Activated T-helper 17 cell treated with anti-CD3 and anti-CD28 coated beads, Interleukin-2, amount 50 U/mL, for 72 hours (primary cell): ENCODE results near the gene PTPRM. TPM values are rescaled to one million over a fixed set of nuclear protein-coding genes. Genes with fewer than 3 reads are reported as not detected.

Experiments
- ATAC-seq: fragments of 150-1000 bp; cut with Tn5 transposase; replicated peaks from 2 replicates; pipeline ENCODE4 v1.10.0; 2021; ENCODE audit warnings: mild to moderate bottlenecking, moderate library complexity
- H3K27ac Mint-ChIP-seq: one replicate; pipeline ENCODE4 v1.8.0; 2022; ENCODE audit warnings: mixed read lengths
- H3K27me3 Mint-ChIP-seq: one replicate; pipeline ENCODE4 v1.8.0; 2022; ENCODE audit warnings: mixed read lengths
- H3K36me3 Mint-ChIP-seq: one replicate; pipeline ENCODE4 v1.8.0; 2022; ENCODE audit warnings: low read depth, mild to moderate bottlenecking, mixed read lengths
- H3K4me1 Mint-ChIP-seq: one replicate; pipeline ENCODE4 v1.8.0; 2022; ENCODE audit warnings: mixed read lengths
- H3K4me3 Mint-ChIP-seq: one replicate; pipeline ENCODE4 v1.8.0; 2022; ENCODE audit warnings: mild to moderate bottlenecking, mixed read lengths
- H3K9me3 Mint-ChIP-seq: one replicate; pipeline ENCODE4 v1.8.0; 2022; ENCODE audit warnings: mixed read lengths
- total RNA-seq, 2 donors: library from RNA; stranded (reverse); gene quantifications; one replicate each; pipeline ENCODE4 v1.2.3, GENCODE V29; 2022

Gene PTPRM
- total RNA-seq, 2 donors from 2014 or later: 7.5 to 24.5 TPM

GRCh38 chr18:8288472-8289195, 721.5 kb downstream of the PTPRM start:
- H3K27me3 Mint-ChIP-seq: no peaks in the 10 kb centered on the region
- H3K36me3 Mint-ChIP-seq: no peaks in the 10 kb centered on the region
- H3K4me1 Mint-ChIP-seq: no peaks in the 10 kb centered on the region
- ATAC-seq: no peak
- H3K4me3 Mint-ChIP-seq: no peak overlapping the region
- no peaks in the 10 kb centered on the region for H3K9me3 Mint-ChIP-seq
- H3K27ac Mint-ChIP-seq: no peak overlapping the region

- Mint-ChIP-seq H3K27ac (no peak overlapping the region), H3K36me3 (no peaks in the 10 kb centered on the region), H3K4me3 (no peak overlapping the region), H3K9me3 (no peaks in the 10 kb centered on the region), H3K4me1 (no peaks in the 10 kb centered on the region), H3K27me3 (no peaks in the 10 kb centered on the region)
- ATAC-seq: no peak
These were observed 723.3 kb downstream of the PTPRM start for GRCh38 chr18:8290435-8290834.

GRCh38 chr18:8290913-8291312, 723.8 kb downstream of the PTPRM start:
- Mint-ChIP-seq H3K27me3 (no peaks in the 10 kb centered on the region), H3K27ac (no peak overlapping the region), H3K9me3 (no peaks in the 10 kb centered on the region), H3K4me3 (no peak overlapping the region), H3K4me1 (no peaks in the 10 kb centered on the region), H3K36me3 (no peaks in the 10 kb centered on the region)
- ATAC-seq: no peak

- Mint-ChIP-seq H3K27me3 (no peaks in the 10 kb centered on the region), H3K36me3 (no peaks in the 10 kb centered on the region), H3K27ac (no peak overlapping the region), H3K9me3 (no peaks in the 10 kb centered on the region), H3K4me1 (no peaks in the 10 kb centered on the region), H3K4me3 (no peak overlapping the region)
- ATAC-seq: no peak
These were observed 726.1 kb downstream of the PTPRM start for GRCh38 chr18:8293184-8293583.

GRCh38 chr18:8296886-8297616, 729.9 kb downstream of the PTPRM start:
- H3K27ac Mint-ChIP-seq: no peak overlapping the region
- no peaks in the 10 kb centered on the region for H3K9me3 Mint-ChIP-seq
- no peaks in the 10 kb centered on the region for H3K4me1 Mint-ChIP-seq
- no peaks in the 10 kb centered on the region for H3K27me3 Mint-ChIP-seq
- no peaks in the 10 kb centered on the region for H3K36me3 Mint-ChIP-seq
- no peak for ATAC-seq
- H3K4me3 Mint-ChIP-seq: no peak overlapping the region

GRCh38 chr18:8298186-8298585, 731.1 kb downstream of the PTPRM start:
- Mint-ChIP-seq H3K27ac (no peak overlapping the region), H3K27me3 (no peaks in the 10 kb centered on the region), H3K9me3 (no peaks in the 10 kb centered on the region)

GRCh38 chr18:8299054-8299980, 732.2 kb downstream of the PTPRM start:
- H3K4me1 Mint-ChIP-seq: no peaks in the 10 kb centered on the region
- no peak for ATAC-seq

More at GRCh38 chr18:8298186-8298585, 731.1 kb downstream of the PTPRM start:
- H3K4me1 Mint-ChIP-seq: no peaks in the 10 kb centered on the region
- H3K36me3 Mint-ChIP-seq: no peaks in the 10 kb centered on the region
- no peak for ATAC-seq
- H3K4me3 Mint-ChIP-seq: no peak overlapping the region

GRCh38 chr18:8300751-8301410, 733.8 kb downstream of the PTPRM start:
- no peak overlapping the region for H3K27ac Mint-ChIP-seq
- H3K9me3 Mint-ChIP-seq: no peaks in the 10 kb centered on the region

More at GRCh38 chr18:8299054-8299980, 732.2 kb downstream of the PTPRM start:
- Mint-ChIP-seq H3K9me3 (no peaks in the 10 kb centered on the region), H3K27me3 (no peaks in the 10 kb centered on the region), H3K4me3 (no peak overlapping the region), H3K36me3 (no peaks in the 10 kb centered on the region), H3K27ac (no peak overlapping the region)

GRCh38 chr18:8301427-8302172, 734.5 kb downstream of the PTPRM start:
- no peak for ATAC-seq
- no peaks in the 10 kb centered on the region for H3K36me3 Mint-ChIP-seq
- no peak overlapping the region for H3K27ac Mint-ChIP-seq
- no peaks in the 10 kb centered on the region for H3K4me1 Mint-ChIP-seq
- H3K4me3 Mint-ChIP-seq: no peak overlapping the region
- H3K27me3 Mint-ChIP-seq: no peaks in the 10 kb centered on the region
- no peaks in the 10 kb centered on the region for H3K9me3 Mint-ChIP-seq

More at GRCh38 chr18:8300751-8301410, 733.8 kb downstream of the PTPRM start:
- Mint-ChIP-seq H3K27me3 (no peaks in the 10 kb centered on the region), H3K4me3 (no peak overlapping the region), H3K36me3 (no peaks in the 10 kb centered on the region), H3K4me1 (no peaks in the 10 kb centered on the region)
- no peak for ATAC-seq

- Mint-ChIP-seq H3K36me3 (no peaks in the 10 kb centered on the region), H3K4me3 (no peak overlapping the region), H3K27ac (no peak overlapping the region), H3K4me1 (no peaks in the 10 kb centered on the region), H3K27me3 (no peaks in the 10 kb centered on the region), H3K9me3 (no peaks in the 10 kb centered on the region)
- ATAC-seq: no peak
These were observed 736.1 kb downstream of the PTPRM start for GRCh38 chr18:8303151-8303755.

GRCh38 chr18:8307960-8308359, 740.8 kb downstream of the PTPRM start:
- Mint-ChIP-seq H3K4me1 (no peaks in the 10 kb centered on the region), H3K27ac (no peak overlapping the region), H3K36me3 (no peaks in the 10 kb centered on the region), H3K4me3 (no peak overlapping the region), H3K27me3 (no peaks in the 10 kb centered on the region), H3K9me3 (no peaks in the 10 kb centered on the region)
- ATAC-seq: no peak

GRCh38 chr18:8313043-8313442, 745.9 kb downstream of the PTPRM start:
- H3K4me3 Mint-ChIP-seq: no peak overlapping the region
- no peak overlapping the region for H3K27ac Mint-ChIP-seq
- no peaks in the 10 kb centered on the region for H3K27me3 Mint-ChIP-seq
- H3K9me3 Mint-ChIP-seq: no peaks in the 10 kb centered on the region
- no peaks in the 10 kb centered on the region for H3K4me1 Mint-ChIP-seq
- no peaks in the 10 kb centered on the region for H3K36me3 Mint-ChIP-seq
- no peak for ATAC-seq

GRCh38 chr18:8314124-8314523, 747.0 kb downstream of the PTPRM start:
- no peak overlapping the region for H3K27ac Mint-ChIP-seq
- ATAC-seq: no peak
- H3K4me3 Mint-ChIP-seq: no peak overlapping the region
- no peaks in the 10 kb centered on the region for H3K4me1 Mint-ChIP-seq
- H3K9me3 Mint-ChIP-seq: peaks cover 1% of the 10 kb centered on the region
- no peaks in the 10 kb centered on the region for H3K27me3 Mint-ChIP-seq
- no peaks in the 10 kb centered on the region for H3K36me3 Mint-ChIP-seq
